ENCODE data around the gene MRLN. TPM values are rescaled to one million over a fixed set of nuclear protein-coding genes. Genes with fewer than 3 reads are reported as not detected.
"Not testable (repeated sequence)": the region's sequence is repeated elsewhere in the genome, so short reads cannot be mapped to it uniquely, and the experiment has no call there.

The MRLN gene
- total and polyA plus RNA-seq, 2 of the 4 experiments (the other 2 are of a cell fraction) = not detected

DNA sequence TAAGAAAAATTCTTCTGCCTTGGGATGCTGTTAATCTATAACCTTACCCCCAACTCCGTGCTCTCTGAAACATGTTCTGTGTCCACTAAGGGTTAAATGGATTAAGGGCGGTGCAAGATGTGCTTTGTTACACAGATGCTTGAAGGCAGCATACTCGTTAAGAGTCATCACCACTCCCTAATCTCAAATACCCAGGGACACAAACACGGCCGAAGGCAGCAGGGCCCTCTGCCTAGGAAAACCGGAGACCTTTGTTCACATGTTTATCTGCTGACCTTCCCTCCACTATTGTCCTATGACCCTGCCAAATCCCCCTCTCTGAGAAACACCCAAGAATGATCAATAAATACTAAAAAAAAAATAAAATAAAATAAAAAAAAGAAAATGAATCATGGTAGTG is 8.5 kb downstream of the MRLN start:
- H4K91ac ChIP-seq (ENCODE audit: insufficient read depth, low read depth, low read length); H3K4ac ChIP-seq (ENCODE audit: low read depth, low read length); BruUV-seq (replicated peaks); H3K4me1 ChIP-seq (ENCODE audit: control insufficient read depth, insufficient read depth, low read length); H2AFZ ChIP-seq (replicated peaks; ENCODE audit: low read length, poor library complexity); POLR2A ChIA-PET (ENCODE audit: unreplicated experiment); H3K23ac ChIP-seq (ENCODE audit: low read depth, low read length); H3K9me3 ChIP-seq (ENCODE audit: control insufficient read depth, insufficient read depth, low read length); H4K5ac ChIP-seq (ENCODE audit: low read depth, low read length); H2AK5ac ChIP-seq (ENCODE audit: low read depth, low read length); H3K36me3 ChIP-seq (ENCODE audit: control insufficient read depth, insufficient read depth, low read length); H3K14ac ChIP-seq (replicated peaks; ENCODE audit: low read depth, low read length); ATAC-seq (ENCODE audit: low read depth); DNase-seq; H3K56ac ChIP-seq (ENCODE audit: extremely low read depth, insufficient read depth, low read length); CTCF ChIA-PET; H3K9ac ChIP-seq (ENCODE audit: low read depth, low read length); H4K8ac ChIP-seq (ENCODE audit: low read depth in 2 of 2, low read length in 2 of 2); dilution Hi-C loops (cut with HindIII; ENCODE audit: low sequenced_read_pairs, unreplicated experiment); H2AK9ac ChIP-seq (replicated peaks; ENCODE audit: low read depth, low read length, poor library complexity); H3K27me3 ChIP-seq (ENCODE audit: control insufficient read depth, insufficient read depth, low read length); H4K20me1 ChIP-seq (ENCODE audit: insufficient read depth, low read length); H2BK20ac ChIP-seq (ENCODE audit: low read depth, low read length); H3K18ac ChIP-seq (ENCODE audit: low read depth, low read length); H3K27ac ChIP-seq (ENCODE audit: insufficient read depth, low read length); H3K9me1 ChIP-seq (ENCODE audit: insufficient read depth, low read length); H3K79me1 ChIP-seq (ENCODE audit: low read depth in 1 of 2, low read length in 2 of 2); H3K4me3 ChIP-seq (ENCODE audit: insufficient read depth, low read depth, low read length); H2BK120ac ChIP-seq (ENCODE audit: low read depth, low read length); intact Hi-C loops (cut with micrococcal nuclease); H3K4me2 ChIP-seq (ENCODE audit: low read depth, low read length); in situ Hi-C loops (cut with MboI; ENCODE audit: low sequenced_read_pairs); H2BK15ac ChIP-seq (ENCODE audit: low read depth, low read length); H2BK5ac ChIP-seq (ENCODE audit: low read depth, low read length, poor library complexity, severe bottlenecking): not testable (repeated sequence)
- 100% methylated on average over 1 of the region's 6 CpGs; no CpG with 5 or more reads in 1 of the 2 experiments for WGBS, 2 experiments (ENCODE audit: extremely low coverage in 2 of 2, insufficient read length in 1 of 2)

DNA sequence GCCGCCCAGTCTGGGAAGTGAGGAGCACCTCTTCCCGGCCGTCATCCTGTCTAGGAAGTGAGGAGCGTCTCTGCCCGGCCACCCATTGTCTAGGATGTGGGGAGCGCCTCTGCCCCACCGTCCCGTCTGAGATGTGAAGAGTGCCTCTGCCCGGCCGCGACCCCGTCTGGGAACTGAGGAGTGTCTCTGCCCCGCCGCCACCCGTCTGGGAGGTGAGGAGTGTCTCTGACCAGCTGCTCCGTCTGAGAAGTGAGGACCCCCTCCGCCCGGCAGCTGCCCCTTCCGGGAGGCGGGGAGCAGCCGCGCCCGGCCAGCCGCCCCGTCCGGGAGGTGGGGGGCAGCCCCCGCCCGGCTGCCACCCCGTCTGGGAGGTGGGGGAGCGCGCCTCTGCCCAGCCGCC is 9.1 kb downstream of the MRLN start:
- H3K4ac ChIP-seq (ENCODE audit: low read depth, low read length); H3K4me3 ChIP-seq (ENCODE audit: insufficient read depth, low read depth, low read length); H2BK20ac ChIP-seq (ENCODE audit: low read depth, low read length); intact Hi-C loops (cut with micrococcal nuclease); H3K14ac ChIP-seq (replicated peaks; ENCODE audit: low read depth, low read length); H3K23ac ChIP-seq (ENCODE audit: low read depth, low read length); H4K91ac ChIP-seq (ENCODE audit: insufficient read depth, low read depth, low read length); H3K9me1 ChIP-seq (ENCODE audit: insufficient read depth, low read length); ATAC-seq (ENCODE audit: low read depth); DNase-seq; H4K5ac ChIP-seq (ENCODE audit: low read depth, low read length); H3K27me3 ChIP-seq (ENCODE audit: control insufficient read depth, insufficient read depth, low read length); BruUV-seq (replicated peaks); H3K18ac ChIP-seq (ENCODE audit: low read depth, low read length); H3K27ac ChIP-seq (ENCODE audit: insufficient read depth, low read length); POLR2A ChIA-PET (ENCODE audit: unreplicated experiment); H3K9me3 ChIP-seq (ENCODE audit: control insufficient read depth, insufficient read depth, low read length); H3K9ac ChIP-seq (ENCODE audit: low read depth, low read length); H2AK9ac ChIP-seq (replicated peaks; ENCODE audit: low read depth, low read length, poor library complexity); H2AK5ac ChIP-seq (ENCODE audit: low read depth, low read length); dilution Hi-C loops (cut with HindIII; ENCODE audit: low sequenced_read_pairs, unreplicated experiment); H3K79me1 ChIP-seq (ENCODE audit: low read depth in 1 of 2, low read length in 2 of 2); H4K20me1 ChIP-seq (ENCODE audit: insufficient read depth, low read length); H2BK15ac ChIP-seq (ENCODE audit: low read depth, low read length); H2BK5ac ChIP-seq (ENCODE audit: low read depth, low read length, poor library complexity, severe bottlenecking); H3K4me2 ChIP-seq (ENCODE audit: low read depth, low read length); H3K56ac ChIP-seq (ENCODE audit: extremely low read depth, insufficient read depth, low read length); H2BK120ac ChIP-seq (ENCODE audit: low read depth, low read length); H2AFZ ChIP-seq (replicated peaks; ENCODE audit: low read length, poor library complexity); H3K36me3 ChIP-seq (ENCODE audit: control insufficient read depth, insufficient read depth, low read length); H4K8ac ChIP-seq (ENCODE audit: low read depth in 2 of 2, low read length in 2 of 2); H3K4me1 ChIP-seq (ENCODE audit: control insufficient read depth, insufficient read depth, low read length); in situ Hi-C loops (cut with MboI; ENCODE audit: low sequenced_read_pairs); CTCF ChIA-PET: not testable (repeated sequence)
- 80% methylated on average over 2 of the region's 32 CpGs; no CpG with 5 or more reads in 1 of the 2 experiments for WGBS, 2 experiments (ENCODE audit: extremely low coverage in 2 of 2, insufficient read length in 1 of 2)
